ENCODE data around the gene LRP1B. TPM values are rescaled to one million over a fixed set of nuclear protein-coding genes. Genes with fewer than 3 reads are reported as not detected.

The LRP1B gene
- total and polyA plus RNA-seq, 2 donors (not counting 1 experiment from before 2014, with no cell fraction given): under 0.01 to 0.01 TPM

DNA sequence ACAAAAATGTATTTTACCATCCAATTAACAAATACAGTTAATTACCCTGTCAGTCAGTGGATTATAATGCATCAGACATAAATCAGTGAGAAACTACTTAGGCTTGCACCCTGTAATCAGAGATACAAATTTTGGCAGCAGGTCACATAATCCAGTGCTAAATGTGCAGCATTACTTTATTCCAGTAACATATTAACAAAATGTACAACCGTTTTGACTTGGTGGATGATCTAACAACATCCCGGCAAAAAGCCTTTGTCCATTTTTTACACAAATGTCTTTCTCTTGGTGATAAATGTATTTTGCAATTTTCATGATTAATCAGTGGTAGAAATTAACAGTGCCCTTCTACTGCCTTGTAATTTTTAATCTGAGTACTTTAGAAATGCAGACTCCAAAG lies 162.8 kb downstream of the LRP1B start:
- no peak overlapping the region for H3K9ac ChIP-seq (ENCODE audit: insufficient read depth, low read length)
- no peaks in the 10 kb centered on the region for H3K79me2 ChIP-seq (ENCODE audit: control insufficient read depth, insufficient read depth, low read length)
- H3K27me3 ChIP-seq (ENCODE audit: control insufficient read depth, insufficient read depth, low read length): no peaks in the 10 kb centered on the region
- no peak overlapping the region for H3K4me3 ChIP-seq (replicated peaks in 1 of 4; ENCODE audit: control extremely low read depth in 1 of 4, insufficient read depth in 1 of 4, low read depth in 3 of 4, low read length in 4 of 4)
- TF ChIP-seq CTCF (conservative IDR thresholded peaks at IDR 0.05 in 1 of 2, IDR thresholded peaks at IDR 0.05 in 1 of 2; ENCODE audit: low read depth in 1 of 2, low read length in 2 of 2) (no peak), EZH2 (IDR thresholded peaks at IDR 0.05; ENCODE audit: low read length, missing control alignments) (no peak)
- no peak overlapping the region for H3K4me2 ChIP-seq (ENCODE audit: extremely low read depth, insufficient read depth, low read length)
- H3K27ac ChIP-seq (ENCODE audit: insufficient read depth, low read length): no peak overlapping the region
- no peaks in the 10 kb centered on the region for H3K4me1 ChIP-seq (ENCODE audit: control insufficient read depth, extremely low read depth, insufficient read depth, low read length)
- DNase-seq (ENCODE audit: low read depth in 2 of 2): no peak
- H2AFZ ChIP-seq (ENCODE audit: low read length): no peak overlapping the region
- no peaks in the 10 kb centered on the region for H3K36me3 ChIP-seq (ENCODE audit: control insufficient read depth, insufficient read depth, low read length)
- no peaks in the 10 kb centered on the region for H4K20me1 ChIP-seq (ENCODE audit: control insufficient read depth, extremely low read depth, insufficient read depth, low read length)
- no peaks in the 10 kb centered on the region for H3K9me3 ChIP-seq (ENCODE audit: control insufficient read depth, insufficient read depth, low read depth, low read length)

GRCh38 chr2:141967503-141967902 lies 163.3 kb downstream of the LRP1B start:
- Histone ChIP-seq H3K79me2 (ENCODE audit: control insufficient read depth, insufficient read depth, low read length) (no peaks in the 10 kb centered on the region), H3K27me3 (ENCODE audit: control insufficient read depth, insufficient read depth, low read length) (no peaks in the 10 kb centered on the region), H3K9me3 (ENCODE audit: control insufficient read depth, insufficient read depth, low read depth, low read length) (no peaks in the 10 kb centered on the region), H3K4me2 (ENCODE audit: extremely low read depth, insufficient read depth, low read length) (no peak overlapping the region), H3K36me3 (ENCODE audit: control insufficient read depth, insufficient read depth, low read length) (no peaks in the 10 kb centered on the region), H3K4me1 (ENCODE audit: control insufficient read depth, extremely low read depth, insufficient read depth, low read length) (no peaks in the 10 kb centered on the region), H4K20me1 (ENCODE audit: control insufficient read depth, extremely low read depth, insufficient read depth, low read length) (no peaks in the 10 kb centered on the region), H3K4me3 (replicated peaks in 1 of 4; ENCODE audit: control extremely low read depth in 1 of 4, insufficient read depth in 1 of 4, low read depth in 3 of 4, low read length in 4 of 4) (no peak overlapping the region), H2AFZ (ENCODE audit: low read length) (no peak overlapping the region), H3K27ac (ENCODE audit: insufficient read depth, low read length) (no peak overlapping the region), H3K9ac (ENCODE audit: insufficient read depth, low read length) (no peak overlapping the region)
- DNase-seq (ENCODE audit: low read depth in 2 of 2): no peak
- TF ChIP-seq EZH2 (IDR thresholded peaks at IDR 0.05; ENCODE audit: low read length, missing control alignments) (no peak), CTCF (conservative IDR thresholded peaks at IDR 0.05 in 1 of 2, IDR thresholded peaks at IDR 0.05 in 1 of 2; ENCODE audit: low read depth in 1 of 2, low read length in 2 of 2) (no peak)

- no peak overlapping the region for H3K27ac ChIP-seq (ENCODE audit: insufficient read depth, low read length)
- H4K20me1 ChIP-seq (ENCODE audit: control insufficient read depth, extremely low read depth, insufficient read depth, low read length): no peaks in the 10 kb centered on the region
- no peaks in the 10 kb centered on the region for H3K9me3 ChIP-seq (ENCODE audit: control insufficient read depth, insufficient read depth, low read depth, low read length)
- H2AFZ ChIP-seq (ENCODE audit: low read length): no peak overlapping the region
- H3K4me2 ChIP-seq (ENCODE audit: extremely low read depth, insufficient read depth, low read length): no peak overlapping the region
- H3K36me3 ChIP-seq (ENCODE audit: control insufficient read depth, insufficient read depth, low read length): no peaks in the 10 kb centered on the region
- H3K4me3 ChIP-seq (replicated peaks in 1 of 4; ENCODE audit: control extremely low read depth in 1 of 4, insufficient read depth in 1 of 4, low read depth in 3 of 4, low read length in 4 of 4): no peak overlapping the region
- H3K9ac ChIP-seq (ENCODE audit: insufficient read depth, low read length): no peak overlapping the region
- H3K79me2 ChIP-seq (ENCODE audit: control insufficient read depth, insufficient read depth, low read length): no peaks in the 10 kb centered on the region
- no peak for DNase-seq (ENCODE audit: low read depth in 2 of 2)
- no peaks in the 10 kb centered on the region for H3K4me1 ChIP-seq (ENCODE audit: control insufficient read depth, extremely low read depth, insufficient read depth, low read length)
- no peak for TF ChIP-seq CTCF (conservative IDR thresholded peaks at IDR 0.05 in 1 of 2, IDR thresholded peaks at IDR 0.05 in 1 of 2; ENCODE audit: low read depth in 1 of 2, low read length in 2 of 2)
- TF ChIP-seq EZH2 (IDR thresholded peaks at IDR 0.05; ENCODE audit: low read length, missing control alignments): no peak
- H3K27me3 ChIP-seq (ENCODE audit: control insufficient read depth, insufficient read depth, low read length): no peaks in the 10 kb centered on the region
These were observed 170.9 kb downstream of the LRP1B start for GRCh38 chr2:141959941-141960340.

All from fibroblast of lung (primary cell).